BE2C (cell line): ENCODE measurements around the gene EML4.

ENCODE experiments used
- DNase-seq: peaks from one replicate; pipeline ENCODE4 v3.0.0-alpha.2; 2020
- H3K27me3 ChIP-seq: fragments of 250-450 bp; sonication (Bioruptor Pico); 2 replicates; pipeline ENCODE4 v1.5.1; 2020; ENCODE audit warnings: mild to moderate bottlenecking
- H3K36me3 ChIP-seq: fragments of 250-450 bp; sonication (Bioruptor Pico); 2 replicates; pipeline ENCODE4 v1.5.1; 2020; ENCODE audit warnings: mild to moderate bottlenecking
- H3K4me1 ChIP-seq: fragments of 250-450 bp; sonication (Bioruptor Pico); 2 replicates; pipeline ENCODE4 v1.5.1; 2020
- H3K4me3 ChIP-seq: 2 replicates; pipeline ENCODE4 v1.5.1; 2011; ENCODE audit warnings: low read depth, low read length
- H3K9me3 ChIP-seq: fragments of 250-450 bp; sonication (Bioruptor Pico); 2 replicates; pipeline ENCODE4 v1.5.1; 2020
- TF ChIP-seq, protein P1 (sequence below): IDR thresholded peaks from 2 replicates; pipeline ENCODE4 v1.5.1; 2012; ENCODE audit warnings: mild to moderate bottlenecking, low read depth, low read length

The EML4 gene

DNA sequence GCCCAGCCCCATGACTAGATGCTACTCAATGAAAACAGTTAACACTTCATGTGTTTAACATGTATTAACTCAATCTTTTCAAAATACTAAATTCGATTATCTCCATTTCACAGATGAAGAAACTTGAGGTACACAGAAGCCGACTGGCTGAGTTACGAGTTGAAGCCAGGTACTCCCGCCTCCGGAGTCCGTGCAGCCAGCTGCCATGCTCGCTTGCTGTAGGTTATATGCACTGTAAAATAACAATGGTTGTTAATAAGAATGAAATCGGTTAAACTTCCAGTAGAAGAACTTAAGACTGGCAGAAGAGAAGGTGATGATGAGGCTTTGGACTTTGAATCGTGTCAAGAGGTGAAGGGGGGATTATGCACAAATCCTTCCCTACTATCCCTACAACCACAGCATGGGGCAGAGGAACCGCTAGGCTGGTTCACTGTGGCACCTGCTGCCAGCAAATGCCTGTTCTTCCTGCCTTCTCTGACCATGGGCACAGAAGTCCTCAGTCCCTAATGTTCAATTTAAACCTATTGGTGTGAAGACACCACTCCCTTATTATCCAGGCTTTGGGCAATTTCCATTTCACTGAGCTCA lies 166.5 kb downstream of the EML4 start:
- DNase-seq, result no peak
- Histone ChIP-seq H3K36me3 (peaks cover 77% of the 10 kb centered on the region), H3K27me3 (no peaks in the 10 kb centered on the region), H3K4me1 (no peaks in the 10 kb centered on the region), H3K4me3 (no peak overlapping the region), H3K9me3 (no peaks in the 10 kb centered on the region)
- TF ChIP-seq, protein P1, sequence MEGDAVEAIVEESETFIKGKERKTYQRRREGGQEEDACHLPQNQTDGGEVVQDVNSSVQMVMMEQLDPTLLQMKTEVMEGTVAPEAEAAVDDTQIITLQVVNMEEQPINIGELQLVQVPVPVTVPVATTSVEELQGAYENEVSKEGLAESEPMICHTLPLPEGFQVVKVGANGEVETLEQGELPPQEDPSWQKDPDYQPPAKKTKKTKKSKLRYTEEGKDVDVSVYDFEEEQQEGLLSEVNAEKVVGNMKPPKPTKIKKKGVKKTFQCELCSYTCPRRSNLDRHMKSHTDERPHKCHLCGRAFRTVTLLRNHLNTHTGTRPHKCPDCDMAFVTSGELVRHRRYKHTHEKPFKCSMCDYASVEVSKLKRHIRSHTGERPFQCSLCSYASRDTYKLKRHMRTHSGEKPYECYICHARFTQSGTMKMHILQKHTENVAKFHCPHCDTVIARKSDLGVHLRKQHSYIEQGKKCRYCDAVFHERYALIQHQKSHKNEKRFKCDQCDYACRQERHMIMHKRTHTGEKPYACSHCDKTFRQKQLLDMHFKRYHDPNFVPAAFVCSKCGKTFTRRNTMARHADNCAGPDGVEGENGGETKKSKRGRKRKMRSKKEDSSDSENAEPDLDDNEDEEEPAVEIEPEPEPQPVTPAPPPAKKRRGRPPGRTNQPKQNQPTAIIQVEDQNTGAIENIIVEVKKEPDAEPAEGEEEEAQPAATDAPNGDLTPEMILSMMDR, result no peak

DNA sequence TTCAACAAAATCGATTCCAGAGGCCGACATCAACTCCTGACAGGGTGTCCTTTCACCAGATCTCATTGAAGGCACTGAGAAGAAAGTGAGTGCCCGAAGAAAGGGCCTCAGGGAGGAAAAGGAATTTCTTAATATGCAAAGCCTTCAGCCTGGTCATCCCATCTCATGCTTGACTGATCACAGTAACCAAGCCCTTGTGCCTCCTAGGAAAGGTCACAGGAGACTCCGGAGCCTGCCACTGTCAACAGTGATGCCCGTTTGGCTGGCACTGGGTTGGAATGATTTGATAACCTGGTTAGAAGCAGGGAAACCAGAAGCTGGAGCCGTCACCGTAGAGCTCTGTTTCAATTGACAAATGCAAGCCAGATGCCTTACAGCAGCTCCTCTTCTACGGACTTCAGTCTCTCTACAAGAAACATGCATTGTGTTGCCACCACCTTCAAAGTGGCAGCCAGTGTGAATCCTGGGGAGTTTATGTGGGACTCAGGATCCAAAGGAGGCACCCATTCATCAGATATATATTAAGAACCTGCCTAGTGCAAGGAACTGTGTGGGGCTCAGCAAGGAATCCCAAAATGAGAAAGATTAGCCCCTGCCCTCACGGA lies 167.3 kb downstream of the EML4 start:
- Histone ChIP-seq H3K4me3 (no peak overlapping the region), H3K9me3 (0 out of 2 replicates have a peak, but pooled peaks cover 3% of the 10 kb centered on the region), H3K4me1 (no peaks in the 10 kb centered on the region), H3K36me3 (peaks cover 76% of the 10 kb centered on the region), H3K27me3 (no peaks in the 10 kb centered on the region)
- TF ChIP-seq, protein P1, result no peak
- no peak for DNase-seq

DNA sequence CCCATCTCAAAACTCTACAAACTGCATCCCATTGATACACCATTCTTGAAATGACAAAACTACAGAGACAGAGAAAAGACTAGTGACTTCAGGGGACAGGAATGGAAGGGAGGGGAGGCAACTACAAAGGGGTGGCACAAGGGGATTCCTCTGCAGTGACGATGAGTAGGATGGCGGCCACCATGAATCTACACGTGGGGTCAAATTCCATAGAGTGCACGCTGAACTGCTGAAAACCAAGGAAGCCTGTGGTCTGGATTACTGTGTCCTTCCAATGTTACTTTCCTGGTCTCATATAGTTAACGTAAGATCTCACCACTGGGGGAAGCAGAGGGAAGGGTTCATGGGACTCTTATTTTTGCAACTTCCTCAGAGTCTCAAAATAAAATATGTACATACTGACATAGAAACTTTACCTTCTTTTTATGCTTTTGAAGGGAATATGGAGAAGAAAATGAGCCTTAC lies 168.2 kb downstream of the EML4 start:
- Histone ChIP-seq H3K4me3 (no peak overlapping the region), H3K4me1 (peaks cover 5% of the 10 kb centered on the region), H3K9me3 (0 out of 2 replicates have a peak, but pooled peaks cover 3% of the 10 kb centered on the region), H3K27me3 (no peaks in the 10 kb centered on the region), H3K36me3 (peaks cover 69% of the 10 kb centered on the region)
- DNase-seq, result no peak
- TF ChIP-seq, protein P1, result peak; percentile 36

DNA sequence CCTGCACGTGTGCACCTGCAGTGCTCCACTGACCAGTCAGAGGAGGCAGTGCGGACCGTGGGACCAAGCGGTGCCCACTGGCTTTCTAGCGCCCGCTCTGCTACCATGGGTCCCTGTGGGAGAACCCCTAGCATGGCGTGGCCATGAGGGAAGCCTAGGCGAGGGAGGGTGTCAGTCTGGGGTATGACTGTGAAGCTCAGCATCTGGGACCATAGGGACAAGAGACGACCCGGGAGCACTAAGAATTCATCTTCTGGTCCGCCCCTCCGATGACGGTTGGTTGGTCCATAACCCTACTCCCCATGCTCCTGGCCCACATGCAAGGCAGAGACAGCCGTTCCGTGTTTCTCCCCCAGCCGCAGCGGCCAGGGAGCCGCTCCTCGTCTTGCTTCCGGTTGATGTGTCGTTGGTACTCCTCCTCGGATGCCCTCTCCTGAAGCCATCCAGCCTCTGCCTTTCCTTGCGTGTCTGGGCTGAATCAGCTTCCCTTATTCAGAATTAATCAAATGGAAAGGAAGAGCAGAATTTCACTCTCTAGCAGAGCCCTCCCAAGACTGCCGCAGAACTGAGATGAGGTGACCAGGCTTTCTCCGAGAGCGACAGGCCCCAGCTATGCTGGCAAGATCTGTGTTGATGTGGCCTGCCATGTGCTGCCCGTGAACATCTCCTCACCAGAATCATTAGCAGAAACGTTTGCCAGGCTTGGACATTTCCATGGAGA lies 168.9 kb downstream of the EML4 start:
- no peaks in the 10 kb centered on the region for H3K27me3 ChIP-seq
- no peak overlapping the region for H3K4me3 ChIP-seq
- H3K36me3 ChIP-seq, result peaks cover 62% of the 10 kb centered on the region
- 0 out of 2 replicates have a peak, but pooled peaks cover 3% of the 10 kb centered on the region for H3K9me3 ChIP-seq
- H3K4me1 ChIP-seq, result peaks cover 11% of the 10 kb centered on the region
- TF ChIP-seq, protein P1, result no peak; the same call in 1 of the 2 replicates
- DNase-seq, result no peak

DNA sequence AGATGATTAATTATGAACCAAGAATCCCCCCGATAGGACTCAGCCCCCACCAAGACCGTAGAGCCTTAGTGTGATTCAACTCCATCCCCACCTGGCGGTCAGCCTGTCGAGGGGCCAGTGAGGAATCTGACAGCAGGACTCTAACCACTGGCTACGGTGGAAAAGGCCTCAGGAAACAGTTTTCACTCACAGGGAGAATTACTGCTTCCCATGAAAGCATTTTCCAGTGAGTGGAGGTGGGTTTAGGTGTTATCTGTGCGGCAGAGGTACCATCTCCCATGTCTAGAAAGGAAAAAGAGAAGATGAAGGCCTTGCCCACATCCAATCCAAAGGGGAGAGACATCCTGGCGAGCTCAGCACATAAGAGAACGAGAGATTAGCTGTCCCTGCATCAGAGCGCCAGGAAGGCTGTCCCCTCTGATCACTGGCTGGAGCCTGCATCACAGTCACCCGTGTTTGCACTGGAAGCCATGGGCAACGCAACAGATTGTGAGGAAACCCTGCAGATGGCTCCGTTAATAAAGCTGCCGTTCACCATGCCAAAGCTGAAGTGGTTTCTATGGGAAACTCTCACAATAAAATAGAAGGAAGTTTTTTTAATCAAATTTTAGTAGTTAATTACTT lies 169.5 kb downstream of the EML4 start:
- peaks cover 60% of the 10 kb centered on the region for H3K36me3 ChIP-seq

More for the DNA sequence above, 169.5 kb downstream of the EML4 start:
- H3K4me3 ChIP-seq, result no peak overlapping the region
- H3K9me3 ChIP-seq, result 0 out of 2 replicates have a peak, but pooled peaks cover 3% of the 10 kb centered on the region
- no peak for DNase-seq
- TF ChIP-seq, protein P1, result no peak
- H3K27me3 ChIP-seq, result no peaks in the 10 kb centered on the region
- H3K4me1 ChIP-seq, result peaks cover 14% of the 10 kb centered on the region
